ENCODE data around the gene CENPL.

GRCh38 chr1:173857363-173857917 is 32.8 kb upstream of the CENPL start:
- TF ChIP-seq CTCF (conservative IDR thresholded peaks at IDR 0.05; ENCODE audit: low read depth, low read length) (no peak), ELK1 (IDR thresholded peaks at IDR 0.05; ENCODE audit: borderline replicate concordance, low read depth, low read length) (no peak)
